GM10266 (cell line): ENCODE measurements around the gene NCAPD3.

Source experiments
- DNase-seq: peaks from one replicate; pipeline ENCODE4 v3.0.0; 2012; ENCODE audit errors: extremely low spot score
- CTCF ChIP-seq: IDR thresholded peaks from 2 replicates; pipeline ENCODE4 v1.5.1; 2012; ENCODE audit warnings: mild to moderate bottlenecking, low read depth; ENCODE audit not compliant: control insufficient read depth, insufficient read depth; ENCODE audit errors: missing control alignments

Gene NCAPD3

GRCh38 chr11:134140961-134141490 lies 82.7 kb downstream of the NCAPD3 start:
- TF ChIP-seq CTCF = no peak
- no peak for DNase-seq

GRCh38 chr11:134139873-134140331 lies 83.9 kb downstream of the NCAPD3 start:
- peak; percentile 60 for TF ChIP-seq CTCF
- peak; percentile 62 for DNase-seq

- no peak for DNase-seq
- no peak for TF ChIP-seq CTCF
These were observed 84.4 kb downstream of the NCAPD3 start for GRCh38 chr11:134139303-134139872.

- DNase-seq = no peak
- no peak for TF ChIP-seq CTCF
These were observed 85.4 kb downstream of the NCAPD3 start for GRCh38 chr11:134138376-134138775.

GRCh38 chr11:134134167-134134566 lies 89.6 kb downstream of the NCAPD3 start:
- DNase-seq = no peak
- TF ChIP-seq CTCF = no peak

- no peak for TF ChIP-seq CTCF
- no peak for DNase-seq
These were observed 91.0 kb downstream of the NCAPD3 start for GRCh38 chr11:134132808-134133207.

- no peak for TF ChIP-seq CTCF
- DNase-seq = no peak
These were observed 92.0 kb downstream of the NCAPD3 start for GRCh38 chr11:134131628-134132244.
